ENCODE results near the gene RAP1A. TPM values are rescaled to one million over a fixed set of nuclear protein-coding genes. Genes with fewer than 3 reads are reported as not detected.

The RAP1A gene
- total and polyA plus RNA-seq, 4 donors = 14.2 to 31.4 (median 25.8) TPM

- no peak overlapping the region for H3K4me3 ChIP-seq (ENCODE audit: low read depth in 1 of 3, low read length in 3 of 3)
- no peak overlapping the region for H3K27ac ChIP-seq (ENCODE audit: low read depth in 1 of 2, low read length in 2 of 2)
- no peak overlapping the region for H3K9ac ChIP-seq (ENCODE audit: low read depth in 1 of 2, low read length in 2 of 2)
- peaks cover 1 to 8% (median 4%) of the 10 kb centered on the region in 4 donors for H3K4me1 ChIP-seq (ENCODE audit: control insufficient read depth in 4 of 4, insufficient read depth in 4 of 4, low read length in 3 of 4)
- H3K27me3 ChIP-seq (ENCODE audit: control insufficient read depth in 4 of 4, insufficient read depth in 4 of 4, low read length in 3 of 4) = no peaks in the 10 kb centered on the region
- H3K36me3 ChIP-seq (ENCODE audit: control insufficient read depth in 4 of 4, insufficient read depth in 3 of 4, low read depth in 1 of 4, low read length in 3 of 4) = no peaks in the 10 kb centered on the region
- no peak for DNase-seq (ENCODE audit: low spot score)
- whole genome bisulfite sequencing = 85% methylated on average over 2 of the region's 2 CpGs
- H3K9me3 ChIP-seq (ENCODE audit: control insufficient read depth in 4 of 4, low read length in 3 of 4) = no peaks in the 10 kb centered on the region
- TF ChIP-seq ATF3 (IDR thresholded peaks at IDR 0.05) (no peak), CTCF (IDR thresholded peaks at IDR 0.05; ENCODE audit: low read depth, low read length, missing input control) (no peak), NR2F2 (IDR thresholded peaks at IDR 0.05) (no peak), REST (IDR thresholded peaks at IDR 0.05) (no peak), RXRA (IDR thresholded peaks at IDR 0.05) (no peak), EGR1 (IDR thresholded peaks at IDR 0.05; ENCODE audit: low read depth in 2 of 2) (no peak), FOXA1 (IDR thresholded peaks at IDR 0.05) (no peak), TAF1 (conservative IDR thresholded peaks at IDR 0.05) (no peak), FOXA2 (IDR thresholded peaks at IDR 0.05) (no peak), SP1 (IDR thresholded peaks at IDR 0.05) (no peak), HNF4G (IDR thresholded peaks at IDR 0.05) (no peak), HNF4A (conservative IDR thresholded peaks at IDR 0.05) (no peak), YY1 (IDR thresholded peaks at IDR 0.05) (no peak), MAX (IDR thresholded peaks at IDR 0.05) (no peak)
These were observed 38.4 kb upstream of the RAP1A start for GRCh38 chr1:111581166-111581565.

GRCh38 chr1:111582016-111582415 lies 37.6 kb upstream of the RAP1A start:
- no peaks in the 10 kb centered on the region for H3K36me3 ChIP-seq (ENCODE audit: control insufficient read depth in 4 of 4, insufficient read depth in 3 of 4, low read depth in 1 of 4, low read length in 3 of 4)
- H3K9ac ChIP-seq (ENCODE audit: low read depth in 1 of 2, low read length in 2 of 2) = no peak overlapping the region
- H3K4me1 ChIP-seq (ENCODE audit: control insufficient read depth in 4 of 4, insufficient read depth in 4 of 4, low read length in 3 of 4) = peaks cover 0 to 1% (median 0%) of the 10 kb centered on the region in 4 donors
- no peak for DNase-seq (ENCODE audit: low spot score)
- H3K27me3 ChIP-seq (ENCODE audit: control insufficient read depth in 4 of 4, insufficient read depth in 4 of 4, low read length in 3 of 4) = no peaks in the 10 kb centered on the region
- no peak overlapping the region for H3K4me3 ChIP-seq (ENCODE audit: low read depth in 1 of 3, low read length in 3 of 3)
- no peaks in the 10 kb centered on the region for H3K9me3 ChIP-seq (ENCODE audit: control insufficient read depth in 4 of 4, low read length in 3 of 4)
- no peak overlapping the region for H3K27ac ChIP-seq (ENCODE audit: low read depth in 1 of 2, low read length in 2 of 2)
- 83% methylated on average over 1 of the region's 1 CpG for WGBS
- TF ChIP-seq SP1 (IDR thresholded peaks at IDR 0.05) (no peak), FOXA1 (IDR thresholded peaks at IDR 0.05) (no peak), MAX (IDR thresholded peaks at IDR 0.05) (no peak), EGR1 (IDR thresholded peaks at IDR 0.05; ENCODE audit: low read depth in 2 of 2) (no peak), NR2F2 (IDR thresholded peaks at IDR 0.05) (no peak), HNF4A (conservative IDR thresholded peaks at IDR 0.05) (no peak), RAD21 (IDR thresholded peaks at IDR 0.05) (no peak), FOXA2 (IDR thresholded peaks at IDR 0.05) (no peak), REST (IDR thresholded peaks at IDR 0.05) (no peak), GABPA (IDR thresholded peaks at IDR 0.05 in 1 of 2, conservative IDR thresholded peaks at IDR 0.05 in 1 of 2) (no peak), YY1 (IDR thresholded peaks at IDR 0.05) (no peak), HNF4G (IDR thresholded peaks at IDR 0.05) (no peak)

Measured in liver (tissue), 9 donors.